Astrocyte (in vitro differentiated cells and primary cell): Measurements from ENCODE around the gene F5. TPM values are rescaled to one million over a fixed set of nuclear protein-coding genes. Genes with fewer than 3 reads are reported as not detected.

Experiments used
- DNase-seq: peaks from one replicate; pipeline ENCODE4 v3.0.0-alpha.2; 2010; ENCODE audit warnings: low read depth
- FAIRE-seq: peaks from 2 replicates; lab custom pipeline; 2011; peaks lifted over from hg19 to GRCh38; lab: Jason Lieb, UNC
- H2AFZ ChIP-seq: 2 replicates; pipeline ENCODE4 v1.6.0; 2012; ENCODE audit warnings: low read depth, low read length, inconsistent platforms
- H3K27ac ChIP-seq: 2 replicates; pipeline ENCODE4 v1.5.1; 2011; ENCODE audit warnings: low read depth, low read length, inconsistent platforms
- H3K27me3 ChIP-seq: 2 replicates; pipeline ENCODE4 v1.6.0; 2011; ENCODE audit warnings: low read length, inconsistent platforms; ENCODE audit not compliant: insufficient read depth
- H3K36me3 ChIP-seq: 2 replicates; pipeline ENCODE4 v1.5.1; 2011; ENCODE audit warnings: low read length, inconsistent platforms; ENCODE audit not compliant: insufficient read depth
- H3K4me1 ChIP-seq: 2 replicates; pipeline ENCODE4 v1.5.1; 2011; ENCODE audit warnings: low read length, inconsistent platforms; ENCODE audit not compliant: insufficient read depth
- H3K4me2 ChIP-seq: 2 replicates; pipeline ENCODE4 v1.6.0; 2012; ENCODE audit warnings: low read length, inconsistent platforms
- H3K4me3 ChIP-seq: 2 replicates; pipeline ENCODE4 v1.5.1; 2011; ENCODE audit warnings: low read depth, mild to moderate bottlenecking, low read length, inconsistent platforms; ENCODE audit not compliant: insufficient read depth
- H3K79me2 ChIP-seq: 2 replicates; pipeline ENCODE4 v1.6.0; 2012; ENCODE audit warnings: mild to moderate bottlenecking, low read length, inconsistent platforms; ENCODE audit not compliant: insufficient read depth
- H3K9ac ChIP-seq: 2 replicates; pipeline ENCODE4 v1.6.0; 2012; ENCODE audit warnings: mild to moderate bottlenecking, low read length, inconsistent platforms
- H3K9me3 ChIP-seq: 2 replicates; pipeline ENCODE4 v1.5.1; 2012; ENCODE audit warnings: low read depth, mild to moderate bottlenecking, low read length, inconsistent platforms; ENCODE audit not compliant: insufficient read depth
- H4K20me1 ChIP-seq: 2 replicates; pipeline ENCODE4 v1.6.0; 2012; ENCODE audit warnings: low read length, inconsistent platforms; ENCODE audit not compliant: insufficient read depth
- H3K27ac Mint-ChIP-seq: one replicate; pipeline ENCODE4 v1.8.0; 2021; ENCODE audit warnings: mild to moderate bottlenecking, mixed read lengths; ENCODE audit not compliant: unreplicated experiment
- H3K27me3 Mint-ChIP-seq: one replicate; pipeline ENCODE4 v1.8.0; 2021; ENCODE audit warnings: low read depth, mixed read lengths; ENCODE audit not compliant: unreplicated experiment
- H3K36me3 Mint-ChIP-seq: one replicate; pipeline ENCODE4 v1.8.0; 2021; ENCODE audit warnings: low read depth, mixed read lengths; ENCODE audit not compliant: unreplicated experiment
- H3K4me1 Mint-ChIP-seq: one replicate; pipeline ENCODE4 v1.8.0; 2021; ENCODE audit warnings: low read depth, mixed read lengths; ENCODE audit not compliant: unreplicated experiment
- H3K4me3 Mint-ChIP-seq: one replicate; pipeline ENCODE4 v1.8.0; 2021; ENCODE audit warnings: mild to moderate bottlenecking, moderate library complexity, mixed read lengths; ENCODE audit not compliant: unreplicated experiment
- H3K9me3 Mint-ChIP-seq: one replicate; pipeline ENCODE4 v1.8.0; 2021; ENCODE audit warnings: mild to moderate bottlenecking, mixed read lengths; ENCODE audit not compliant: unreplicated experiment
- EZH2 ChIP-seq: IDR thresholded peaks from 2 replicates; pipeline ENCODE4 v1.6.1; 2012; ENCODE audit warnings: mild to moderate bottlenecking, low read length, inconsistent platforms; ENCODE audit not compliant: insufficient read depth
- total RNA-seq: library from RNA; stranded (reverse); gene quantifications from 2 replicates; pipeline ENCODE4 v1.2.1, GENCODE V29; 2021
- TF ChIP-seq, protein P1 (sequence below): IDR thresholded peaks from 2 replicates; pipeline ENCODE4 v1.5.1; 2011; ENCODE audit warnings: low read depth, mild to moderate bottlenecking, inconsistent platforms, low read length, moderate library complexity; ENCODE audit not compliant: insufficient read depth

Gene F5
- total RNA-seq, 1 donor from 2014 or later, result 0.18 TPM

DNA sequence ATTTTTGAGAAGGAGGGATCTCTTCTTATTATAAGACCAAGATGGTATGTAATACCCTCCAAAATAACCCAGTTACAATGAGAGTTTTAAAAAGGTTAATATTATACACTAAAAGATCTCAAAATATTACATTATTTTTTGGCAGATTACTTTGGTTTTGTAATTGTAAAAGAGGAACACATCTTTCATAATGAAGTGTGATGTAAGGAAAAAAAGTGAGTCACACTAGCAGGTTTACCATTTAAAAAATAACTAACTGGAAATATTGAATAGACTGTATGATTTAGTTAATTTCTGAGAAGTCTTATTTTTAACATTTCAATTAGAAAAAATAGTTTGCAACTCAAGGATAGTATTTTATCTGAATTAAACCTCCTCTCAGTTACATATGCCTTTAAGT, 1.1 kb downstream of the F5 start:
- Histone ChIP-seq H3K4me2 (no peak overlapping the region), H3K36me3 (no peaks in the 10 kb centered on the region), H3K9ac (no peak overlapping the region), H3K79me2 (no peaks in the 10 kb centered on the region), H4K20me1 (no peaks in the 10 kb centered on the region), H3K27me3 (peaks cover 9% of the 10 kb centered on the region), H3K4me3 (no peak overlapping the region), H2AFZ (no peak overlapping the region), H3K27ac (no peak overlapping the region), H3K9me3 (no peaks in the 10 kb centered on the region), H3K4me1 (no peaks in the 10 kb centered on the region)
- TF ChIP-seq EZH2, result no peak
- TF ChIP-seq, protein P1, sequence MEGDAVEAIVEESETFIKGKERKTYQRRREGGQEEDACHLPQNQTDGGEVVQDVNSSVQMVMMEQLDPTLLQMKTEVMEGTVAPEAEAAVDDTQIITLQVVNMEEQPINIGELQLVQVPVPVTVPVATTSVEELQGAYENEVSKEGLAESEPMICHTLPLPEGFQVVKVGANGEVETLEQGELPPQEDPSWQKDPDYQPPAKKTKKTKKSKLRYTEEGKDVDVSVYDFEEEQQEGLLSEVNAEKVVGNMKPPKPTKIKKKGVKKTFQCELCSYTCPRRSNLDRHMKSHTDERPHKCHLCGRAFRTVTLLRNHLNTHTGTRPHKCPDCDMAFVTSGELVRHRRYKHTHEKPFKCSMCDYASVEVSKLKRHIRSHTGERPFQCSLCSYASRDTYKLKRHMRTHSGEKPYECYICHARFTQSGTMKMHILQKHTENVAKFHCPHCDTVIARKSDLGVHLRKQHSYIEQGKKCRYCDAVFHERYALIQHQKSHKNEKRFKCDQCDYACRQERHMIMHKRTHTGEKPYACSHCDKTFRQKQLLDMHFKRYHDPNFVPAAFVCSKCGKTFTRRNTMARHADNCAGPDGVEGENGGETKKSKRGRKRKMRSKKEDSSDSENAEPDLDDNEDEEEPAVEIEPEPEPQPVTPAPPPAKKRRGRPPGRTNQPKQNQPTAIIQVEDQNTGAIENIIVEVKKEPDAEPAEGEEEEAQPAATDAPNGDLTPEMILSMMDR, result no peak
- H3K9me3 Mint-ChIP-seq, result no peaks in the 10 kb centered on the region
- H3K4me3 Mint-ChIP-seq, result no peak overlapping the region
- no peak overlapping the region for H3K27ac Mint-ChIP-seq
- H3K36me3 Mint-ChIP-seq, result no peaks in the 10 kb centered on the region
- FAIRE-seq, result no peak
- peaks cover 4% of the 10 kb centered on the region for H3K27me3 Mint-ChIP-seq
- no peak for DNase-seq
- H3K4me1 Mint-ChIP-seq, result peaks cover 4% of the 10 kb centered on the region

DNA sequence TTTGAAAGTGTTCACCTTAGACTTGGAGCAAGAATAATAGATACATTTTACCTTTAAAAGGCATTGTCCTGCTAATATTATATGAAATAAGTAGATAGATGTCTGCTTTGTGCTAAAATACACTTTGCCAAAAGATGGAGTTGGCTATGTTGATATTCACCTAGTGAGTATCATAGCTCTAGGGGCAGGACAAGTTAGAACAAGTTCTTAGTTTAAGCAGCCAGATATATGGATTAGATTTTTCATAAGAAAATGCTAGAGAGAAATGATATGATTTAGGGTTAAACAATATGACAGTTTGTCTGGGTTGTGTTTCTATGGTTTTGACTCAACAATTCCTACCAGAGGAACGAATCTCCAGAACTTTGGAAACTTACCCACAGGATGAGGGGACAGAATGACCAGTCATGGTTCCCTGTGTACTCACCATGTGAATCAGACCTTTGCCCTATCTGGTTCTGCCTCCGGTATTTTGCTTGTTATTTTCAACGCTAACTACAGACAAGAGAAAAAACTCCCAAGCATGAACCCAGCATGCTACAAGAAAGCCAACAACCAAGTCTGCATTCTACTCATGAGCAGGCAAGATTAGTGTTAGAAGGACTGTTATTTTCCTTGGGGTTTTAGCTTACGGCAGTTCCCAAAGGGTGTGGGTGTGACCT, 1.7 kb downstream of the F5 start:
- no peak overlapping the region for H3K4me3 ChIP-seq
- Mint-ChIP-seq H3K4me3 (no peak overlapping the region), H3K27me3 (peaks cover 4% of the 10 kb centered on the region), H3K4me1 (peaks cover 4% of the 10 kb centered on the region), H3K27ac (no peak overlapping the region), H3K36me3 (no peaks in the 10 kb centered on the region), H3K9me3 (no peaks in the 10 kb centered on the region)
- H3K4me2 ChIP-seq, result no peak overlapping the region
- peaks cover 9% of the 10 kb centered on the region for H3K27me3 ChIP-seq
- H2AFZ ChIP-seq, result no peak overlapping the region
- H3K9ac ChIP-seq, result no peak overlapping the region
- no peak for FAIRE-seq
- no peaks in the 10 kb centered on the region for H3K4me1 ChIP-seq
- no peaks in the 10 kb centered on the region for H3K9me3 ChIP-seq
- DNase-seq, result no peak
- no peaks in the 10 kb centered on the region for H3K79me2 ChIP-seq
- H4K20me1 ChIP-seq, result no peaks in the 10 kb centered on the region
- H3K36me3 ChIP-seq, result no peaks in the 10 kb centered on the region
- H3K27ac ChIP-seq, result no peak overlapping the region
- TF ChIP-seq, protein P1, result no peak
- no peak for TF ChIP-seq EZH2

DNA sequence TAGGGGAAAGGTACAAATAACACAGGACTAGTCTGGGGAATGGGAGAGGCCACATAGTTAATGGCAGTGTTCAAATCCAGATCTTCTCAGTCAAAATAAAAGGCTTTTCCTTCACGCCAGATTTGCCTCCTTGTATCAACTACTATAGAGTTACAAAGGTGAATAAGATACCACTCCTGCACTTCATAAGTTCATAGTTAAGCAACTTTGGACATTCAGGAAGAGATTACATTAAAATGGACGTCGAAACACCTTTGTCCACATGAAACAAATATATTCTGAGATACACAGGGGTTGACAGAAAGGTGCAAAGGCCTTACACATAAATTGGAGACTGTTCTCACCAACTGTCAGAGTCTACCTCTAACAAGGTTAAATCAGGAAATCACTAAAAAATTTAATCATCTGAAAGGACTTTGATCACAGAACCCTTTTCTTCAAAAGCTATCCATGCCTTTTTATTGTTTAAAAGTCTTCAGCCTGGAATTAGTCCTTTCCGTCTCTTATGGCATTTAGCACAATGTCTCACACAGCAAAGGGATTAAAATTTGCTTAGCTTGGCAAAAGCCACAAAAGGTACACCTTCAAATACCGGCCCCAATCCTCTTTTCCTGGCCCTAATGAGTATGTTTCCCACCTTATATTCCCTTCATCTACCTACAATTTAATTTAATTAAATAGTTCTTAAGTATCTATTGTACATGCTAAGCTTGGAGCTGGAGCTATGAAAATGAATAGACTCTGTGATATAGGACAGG, 8.1 kb downstream of the F5 start:
- Histone ChIP-seq H4K20me1 (no peaks in the 10 kb centered on the region), H3K36me3 (no peaks in the 10 kb centered on the region), H3K4me1 (no peaks in the 10 kb centered on the region), H3K4me2 (no peak overlapping the region), H3K9ac (no peak overlapping the region), H2AFZ (no peak overlapping the region), H3K27me3 (peaks cover 6% of the 10 kb centered on the region), H3K9me3 (no peaks in the 10 kb centered on the region), H3K27ac (no peak overlapping the region), H3K4me3 (no peak overlapping the region), H3K79me2 (no peaks in the 10 kb centered on the region)
- FAIRE-seq, result no peak
- no peak for DNase-seq
- H3K9me3 Mint-ChIP-seq, result peaks cover 3% of the 10 kb centered on the region
- H3K4me3 Mint-ChIP-seq, result no peak overlapping the region
- H3K27ac Mint-ChIP-seq, result no peak overlapping the region
- no peak for TF ChIP-seq EZH2
- TF ChIP-seq, protein P1, result no peak
- no peaks in the 10 kb centered on the region for H3K36me3 Mint-ChIP-seq
- H3K27me3 Mint-ChIP-seq, result peaks cover 5% of the 10 kb centered on the region
- H3K4me1 Mint-ChIP-seq, result no peaks in the 10 kb centered on the region
